ENCODE results near the gene CNTFR. TPM values are rescaled to one million over a fixed set of nuclear protein-coding genes. Genes with fewer than 3 reads are reported as not detected.

The CNTFR gene
- total RNA-seq, 1 experiment from 2014 or later, result 0.39 TPM

- POLR2A ChIA-PET, result no interaction called here
- no peaks in the 10 kb centered on the region for H3K36me3 Mint-ChIP-seq (ENCODE audit: insufficient read depth, unreplicated experiment)
- no peak for DNase-seq
- peak overlapping the region; percentile 46 for H3K4me3 Mint-ChIP-seq (ENCODE audit: unreplicated experiment)
- H3K27ac Mint-ChIP-seq (ENCODE audit: unreplicated experiment), result no peak overlapping the region
- CTCF ChIA-PET, result interaction anchor here (0.5 to 1.0 kb wide), 2 partner anchors 41 to 103 kb away, joined by 3 to 5 read pairs; no protein-coding TSS in a partner anchor
- peaks cover 7% of the 10 kb centered on the region for H3K27me3 ChIP-seq (replicated peaks; ENCODE audit: control insufficient read depth, insufficient read depth, low read length)
- H3K4me1 ChIP-seq, result peaks cover 15% of the 10 kb centered on the region
- H3K36me3 ChIP-seq (ENCODE audit: control insufficient read depth, insufficient read depth, low read length), result no peaks in the 10 kb centered on the region
- peak overlapping the region; percentile 19; the same call in 1 of the 2 replicates for H3K4me3 ChIP-seq (ENCODE audit: low read depth, low read length)
- BruUV-seq (replicated peaks), result no TSS peak
- H3K4me1 Mint-ChIP-seq (ENCODE audit: low read depth, unreplicated experiment), result peaks cover 18% of the 10 kb centered on the region
- intact Hi-C loops (cut with micrococcal nuclease; ENCODE audit: unreplicated experiment), result no loop called here
- no peak for TF ChIP-seq CTCF (IDR thresholded peaks at IDR 0.05; ENCODE audit: insufficient read depth in 1 of 2, low read depth in 1 of 2, low read length in 1 of 2, severe bottlenecking in 1 of 2, unreplicated experiment in 1 of 2)
- H3K27me3 Mint-ChIP-seq (ENCODE audit: insufficient read depth, unreplicated experiment), result peaks cover 44% of the 10 kb centered on the region
- no peaks in the 10 kb centered on the region for H3K9me3 ChIP-seq
- no peaks in the 10 kb centered on the region for H3K9me3 Mint-ChIP-seq (ENCODE audit: unreplicated experiment)
These were observed 571 bp downstream of the CNTFR start for GRCh38 chr9:34588671-34589635.

GRCh38 chr9:34587271-34587670 is 2.3 kb downstream of the CNTFR start:
- Histone ChIP-seq H3K9me3 (no peaks in the 10 kb centered on the region), H3K36me3 (ENCODE audit: control insufficient read depth, insufficient read depth, low read length) (no peaks in the 10 kb centered on the region), H3K4me3 (ENCODE audit: low read depth, low read length) (no peak overlapping the region), H3K4me1 (peaks cover 15% of the 10 kb centered on the region), H3K27me3 (replicated peaks; ENCODE audit: control insufficient read depth, insufficient read depth, low read length) (peaks cover 7% of the 10 kb centered on the region)
- no peaks in the 10 kb centered on the region for H3K9me3 Mint-ChIP-seq (ENCODE audit: unreplicated experiment)
- H3K27me3 Mint-ChIP-seq (ENCODE audit: insufficient read depth, unreplicated experiment), result peaks cover 38% of the 10 kb centered on the region
- no TSS peak for BruUV-seq (replicated peaks)
- H3K27ac Mint-ChIP-seq (ENCODE audit: unreplicated experiment), result no peak overlapping the region
- peaks cover 12% of the 10 kb centered on the region for H3K4me1 Mint-ChIP-seq (ENCODE audit: low read depth, unreplicated experiment)
- no peak overlapping the region for H3K4me3 Mint-ChIP-seq (ENCODE audit: unreplicated experiment)
- POLR2A ChIA-PET, result no interaction called here
- no peaks in the 10 kb centered on the region for H3K36me3 Mint-ChIP-seq (ENCODE audit: insufficient read depth, unreplicated experiment)
- no peak for TF ChIP-seq CTCF (IDR thresholded peaks at IDR 0.05; ENCODE audit: insufficient read depth in 1 of 2, low read depth in 1 of 2, low read length in 1 of 2, severe bottlenecking in 1 of 2, unreplicated experiment in 1 of 2)
- CTCF ChIA-PET, result interaction anchor here (0.7 kb wide), 1 partner anchor 183 kb away, joined by 3 read pairs; no protein-coding TSS in a partner anchor
- DNase-seq, result no peak
- intact Hi-C loops (cut with micrococcal nuclease; ENCODE audit: unreplicated experiment), result no loop called here

- peaks cover 7% of the 10 kb centered on the region for H3K4me1 Mint-ChIP-seq (ENCODE audit: low read depth, unreplicated experiment)
- Histone ChIP-seq H3K4me1 (peaks cover 10% of the 10 kb centered on the region), H3K4me3 (ENCODE audit: low read depth, low read length) (no peak overlapping the region), H3K9me3 (no peaks in the 10 kb centered on the region), H3K36me3 (ENCODE audit: control insufficient read depth, insufficient read depth, low read length) (no peaks in the 10 kb centered on the region), H3K27me3 (replicated peaks; ENCODE audit: control insufficient read depth, insufficient read depth, low read length) (peaks cover 7% of the 10 kb centered on the region)
- intact Hi-C loops (cut with micrococcal nuclease; ENCODE audit: unreplicated experiment), result no loop called here
- no peaks in the 10 kb centered on the region for H3K9me3 Mint-ChIP-seq (ENCODE audit: unreplicated experiment)
- ChIA-PET CTCF (no interaction called here), POLR2A (interaction anchor here (0.6 kb wide), 1 partner anchor 116 kb away, joined by 3 read pairs; no protein-coding TSS in a partner anchor)
- H3K4me3 Mint-ChIP-seq (ENCODE audit: unreplicated experiment), result no peak overlapping the region
- BruUV-seq (replicated peaks), result no TSS peak
- no peak overlapping the region for H3K27ac Mint-ChIP-seq (ENCODE audit: unreplicated experiment)
- peaks cover 33% of the 10 kb centered on the region for H3K27me3 Mint-ChIP-seq (ENCODE audit: insufficient read depth, unreplicated experiment)
- no peak for TF ChIP-seq CTCF (IDR thresholded peaks at IDR 0.05; ENCODE audit: insufficient read depth in 1 of 2, low read depth in 1 of 2, low read length in 1 of 2, severe bottlenecking in 1 of 2, unreplicated experiment in 1 of 2)
- no peak for DNase-seq
- no peaks in the 10 kb centered on the region for H3K36me3 Mint-ChIP-seq (ENCODE audit: insufficient read depth, unreplicated experiment)
These were observed 3.4 kb downstream of the CNTFR start for GRCh38 chr9:34585946-34586669.

Measured in Caco-2 (cell line).